NK-92 (cell line): Measurements from ENCODE around the gene ODAD3.
"Not testable (repeated sequence)": the region's sequence is repeated elsewhere in the genome, so short reads cannot be mapped to it uniquely, and the experiment has no call there.

Source experiments
- DNase-seq: peaks from one replicate; lab custom pipeline; 2025; ENCODE audit not compliant: unreplicated experiment; lab: John Stamatoyannopoulos, UW

ODAD3 gene

DNA sequence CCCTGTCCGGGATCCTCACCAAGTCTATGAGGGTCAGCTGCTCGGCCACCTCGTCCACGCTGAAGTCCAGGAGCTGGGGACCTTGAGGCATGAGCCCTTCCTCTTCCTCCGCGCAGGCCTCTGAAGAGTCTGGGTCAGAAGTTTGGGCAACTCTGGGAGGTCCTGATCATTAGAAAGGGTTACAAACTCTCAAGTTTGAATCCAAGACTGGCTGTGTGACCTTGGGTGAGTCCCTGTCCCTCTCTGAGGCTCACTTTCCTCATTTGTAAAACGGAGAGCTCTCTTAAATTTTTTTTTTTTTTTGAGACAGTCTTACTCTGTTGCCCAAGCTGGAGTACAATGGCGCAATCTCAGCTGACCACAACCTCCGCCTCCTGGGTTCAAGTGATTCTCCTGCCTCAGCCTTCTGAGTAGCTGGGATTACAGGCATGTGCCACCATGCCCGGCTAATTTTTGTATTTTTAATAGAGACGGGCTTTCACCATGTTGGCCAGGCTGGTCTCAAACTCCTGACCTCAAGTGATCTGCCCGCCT is 28.2 kb downstream of the ODAD3 start:
- not testable (repeated sequence) for DNase-seq

DNA sequence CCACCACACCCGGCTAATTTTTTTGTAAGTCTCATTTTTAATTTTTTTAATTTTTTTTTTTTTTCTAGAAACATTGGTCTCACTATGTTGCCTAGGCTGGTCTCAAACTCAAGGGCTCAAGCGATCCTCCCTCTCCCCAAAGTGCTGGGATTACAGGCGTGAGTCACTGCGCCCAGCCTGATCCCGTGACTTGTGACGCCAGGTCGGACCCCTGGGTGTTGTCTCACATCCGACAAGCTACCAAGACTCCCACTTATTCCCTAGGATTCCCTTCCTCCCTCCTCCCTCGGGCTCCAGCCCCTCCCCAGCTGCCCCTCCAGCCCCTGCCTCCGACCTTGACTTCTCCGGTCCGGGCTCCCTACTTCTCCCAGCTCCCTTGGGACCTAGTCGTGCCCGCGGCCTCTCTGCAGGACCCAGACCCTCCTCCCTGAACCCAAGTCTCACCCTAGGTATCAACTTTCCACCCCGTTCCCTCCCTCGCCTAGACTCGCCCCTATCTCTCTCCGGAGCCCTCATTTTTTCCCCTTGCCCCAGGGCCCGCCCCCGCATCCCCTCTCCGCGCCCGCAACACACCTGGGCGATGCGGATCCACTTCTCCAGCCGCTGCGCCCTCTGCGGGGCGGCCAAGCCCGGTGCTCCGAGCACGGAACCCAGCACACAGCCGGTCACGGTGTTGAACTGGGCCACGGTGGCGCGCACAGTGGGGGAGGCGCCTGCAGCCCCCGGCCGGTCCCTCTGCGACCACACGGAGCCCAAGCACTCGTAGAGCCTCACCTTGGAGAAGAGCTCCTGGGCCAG is 28.9 kb downstream of the ODAD3 start:
- no peak for DNase-seq

DNA sequence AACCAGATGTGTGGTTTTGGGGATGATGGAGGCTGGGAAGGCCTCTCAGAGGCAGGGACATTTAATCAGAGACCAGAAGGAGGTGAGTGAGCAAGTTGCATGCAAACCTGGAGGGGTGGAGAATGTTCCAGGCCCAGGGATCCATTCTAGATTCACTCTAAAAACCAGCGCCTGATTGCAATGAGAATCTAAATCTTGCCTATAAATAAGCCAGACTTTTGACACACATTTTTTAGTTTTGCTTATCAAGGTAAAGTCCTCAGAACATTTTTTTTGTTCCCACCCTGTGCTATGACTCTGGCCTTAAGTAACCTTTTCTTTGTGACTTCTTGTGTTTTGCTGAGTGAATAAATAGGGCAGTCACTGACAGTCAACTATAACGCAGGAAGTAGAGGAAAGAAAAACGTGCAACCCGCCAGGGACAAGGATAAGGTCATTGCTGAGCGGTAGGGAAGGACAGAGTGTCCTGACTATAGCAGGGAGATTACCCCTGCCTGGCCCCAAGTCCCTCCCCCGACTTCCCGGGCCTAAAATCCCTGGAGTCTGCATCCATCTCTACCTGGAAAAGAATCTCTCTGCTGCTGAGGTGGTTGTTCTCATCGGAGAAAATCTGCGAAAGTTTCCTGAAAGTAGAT is 30.2 kb downstream of the ODAD3 start:
- DNase-seq, result no peak

DNA sequence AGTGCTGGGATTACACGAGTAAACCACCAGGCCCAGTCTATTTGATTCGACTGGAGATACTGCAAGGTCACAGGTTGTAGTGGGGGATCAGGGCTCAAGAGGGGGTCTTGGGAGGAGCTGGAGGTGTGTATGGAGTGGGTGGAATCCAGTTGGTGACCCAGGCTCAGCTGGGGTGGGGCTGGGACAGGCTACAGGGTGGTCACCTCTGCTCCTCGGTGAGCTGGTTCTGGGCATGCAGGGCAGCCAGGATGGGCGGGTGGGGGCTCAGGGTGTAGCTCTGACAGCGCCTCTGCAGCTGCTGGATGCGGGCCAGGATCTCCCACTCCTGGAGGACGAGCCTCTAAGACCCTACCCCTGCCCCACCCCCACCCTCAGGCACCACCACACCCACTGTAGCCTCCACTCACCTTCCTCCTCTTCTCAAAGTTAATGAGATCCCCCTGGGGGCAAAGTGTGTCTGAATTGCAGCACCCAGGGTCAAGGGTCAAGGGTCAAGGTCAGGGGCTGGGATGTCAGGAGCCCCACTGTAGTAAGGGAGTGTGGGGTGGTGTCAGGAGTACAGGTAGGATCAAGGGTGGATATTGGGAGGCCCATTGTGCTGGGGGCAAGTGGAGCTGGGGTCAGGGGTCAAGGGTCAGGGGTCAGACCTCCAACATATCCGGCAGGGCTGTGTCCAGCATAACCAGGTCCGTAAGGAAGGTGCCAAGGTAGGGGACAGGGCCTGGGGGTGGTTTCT is 32.9 kb downstream of the ODAD3 start:
- no peak for DNase-seq

DNA sequence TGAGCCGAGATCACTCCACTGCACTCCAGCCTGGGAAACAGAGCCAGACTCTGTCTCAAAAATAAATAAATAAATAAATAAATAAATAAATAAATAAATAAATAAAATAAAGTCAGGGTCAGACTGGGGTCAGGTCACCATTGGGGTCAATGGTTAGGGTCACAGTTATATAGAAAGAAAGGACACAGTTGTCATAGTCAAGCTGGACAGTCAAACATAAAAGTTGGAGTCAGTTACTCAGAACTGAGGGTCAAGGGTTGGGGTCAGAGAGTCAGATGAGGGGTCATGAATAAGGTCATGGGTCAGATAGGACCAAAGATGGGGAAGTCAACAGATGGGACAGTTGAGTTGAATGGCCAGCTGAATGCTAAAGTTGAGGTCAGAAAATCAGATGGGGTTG is 34.1 kb downstream of the ODAD3 start:
- no peak for DNase-seq

DNA sequence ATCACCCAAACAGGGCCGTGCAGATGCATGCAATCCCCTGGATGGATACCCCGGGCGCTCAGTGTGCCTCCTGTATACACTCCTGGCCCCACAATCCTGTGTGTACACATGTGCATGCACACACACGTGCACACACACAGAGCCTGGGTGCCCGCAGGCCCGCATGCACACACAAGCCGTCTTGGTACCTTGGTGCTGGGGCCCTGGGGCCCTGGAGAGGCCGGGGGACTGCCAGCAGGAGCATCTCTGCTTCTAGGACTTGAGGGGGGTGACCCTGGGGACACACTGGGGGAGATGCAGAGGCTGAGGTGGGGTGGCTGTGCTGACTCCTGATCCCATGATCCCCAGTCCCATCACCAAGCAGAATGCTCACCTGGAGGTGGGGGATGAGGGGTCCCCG is 35.3 kb downstream of the ODAD3 start:
- no peak for DNase-seq

DNA sequence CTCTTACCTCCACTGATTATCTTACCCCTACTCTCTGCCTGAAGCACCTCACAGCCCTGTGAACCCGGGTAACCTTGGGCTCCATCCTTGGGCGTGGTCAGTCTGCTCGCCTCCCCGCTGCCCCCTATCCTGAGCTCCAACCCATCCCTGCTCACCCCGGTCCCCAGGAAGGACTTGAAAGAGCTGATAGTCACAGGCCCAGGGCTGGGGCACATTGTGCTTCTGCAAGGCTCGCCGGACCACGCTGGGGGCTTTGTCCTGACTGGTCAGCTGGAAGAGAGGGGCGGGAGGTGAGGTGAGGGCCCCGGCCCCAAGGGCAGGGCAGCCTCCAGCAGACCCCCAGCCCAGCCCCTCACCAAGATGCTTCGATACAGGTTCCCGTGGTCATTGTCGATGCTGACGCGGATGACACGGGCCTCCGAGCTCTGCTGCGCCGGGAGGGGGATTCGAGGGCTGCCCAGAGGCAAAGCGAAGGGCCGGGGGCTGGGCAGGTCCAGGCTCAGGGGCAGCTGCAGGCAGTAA is 37.8 kb downstream of the ODAD3 start:
- DNase-seq, result no peak

DNA sequence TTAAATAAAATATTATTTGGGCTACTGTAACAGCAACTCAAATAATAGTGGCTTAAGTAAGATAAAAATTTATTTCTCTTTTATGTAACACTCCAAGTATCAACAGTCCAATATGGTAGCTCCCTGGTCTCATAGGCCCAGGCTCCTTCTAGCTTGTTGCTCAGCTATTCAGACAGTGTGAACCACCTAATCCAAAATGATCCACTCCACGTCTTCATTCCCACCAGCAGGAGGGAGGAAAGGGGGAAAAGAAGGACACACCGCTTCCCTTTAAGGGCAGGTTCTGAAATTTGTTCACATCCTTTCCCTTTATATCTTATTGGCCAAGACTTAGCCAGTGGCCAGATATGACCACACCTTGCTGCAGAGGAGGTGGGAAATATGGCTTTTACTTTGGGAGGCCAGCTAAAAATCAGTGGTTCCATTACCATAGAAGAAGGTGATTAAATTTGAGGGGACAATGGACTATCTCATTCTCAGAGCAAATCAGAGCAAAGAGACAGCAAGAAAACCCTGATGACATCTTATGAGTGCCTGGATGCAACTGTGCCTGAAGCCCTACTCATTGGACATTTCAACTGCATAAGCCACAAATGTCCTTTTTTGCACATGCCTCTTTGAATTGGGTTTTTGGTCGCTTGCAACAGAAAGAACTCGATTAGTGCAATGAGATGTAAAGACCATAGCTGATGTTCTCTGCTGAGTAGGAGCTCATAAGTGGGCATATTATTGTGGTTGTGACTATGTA is 43.8 kb downstream of the ODAD3 start:
- no peak for DNase-seq

DNA sequence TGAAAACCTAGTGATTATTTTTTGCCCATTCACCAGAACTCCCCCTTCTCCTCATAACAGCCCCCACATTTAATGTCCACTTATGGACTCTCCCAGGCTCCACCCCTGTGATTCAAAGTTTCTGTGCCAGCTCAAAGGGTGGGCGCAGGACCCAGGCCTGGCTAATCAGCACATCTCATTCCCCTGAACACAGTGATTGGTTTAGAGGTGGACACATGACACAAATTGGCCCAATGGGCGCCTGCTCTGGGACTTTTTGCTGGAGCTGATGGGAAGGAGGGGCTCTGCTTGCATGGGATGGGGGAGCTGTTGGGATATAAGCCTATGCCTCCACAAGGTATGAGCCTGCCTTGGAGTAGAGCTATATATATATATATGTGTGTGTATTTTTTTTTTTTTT is 44.6 kb downstream of the ODAD3 start:
- no peak for DNase-seq

DNA sequence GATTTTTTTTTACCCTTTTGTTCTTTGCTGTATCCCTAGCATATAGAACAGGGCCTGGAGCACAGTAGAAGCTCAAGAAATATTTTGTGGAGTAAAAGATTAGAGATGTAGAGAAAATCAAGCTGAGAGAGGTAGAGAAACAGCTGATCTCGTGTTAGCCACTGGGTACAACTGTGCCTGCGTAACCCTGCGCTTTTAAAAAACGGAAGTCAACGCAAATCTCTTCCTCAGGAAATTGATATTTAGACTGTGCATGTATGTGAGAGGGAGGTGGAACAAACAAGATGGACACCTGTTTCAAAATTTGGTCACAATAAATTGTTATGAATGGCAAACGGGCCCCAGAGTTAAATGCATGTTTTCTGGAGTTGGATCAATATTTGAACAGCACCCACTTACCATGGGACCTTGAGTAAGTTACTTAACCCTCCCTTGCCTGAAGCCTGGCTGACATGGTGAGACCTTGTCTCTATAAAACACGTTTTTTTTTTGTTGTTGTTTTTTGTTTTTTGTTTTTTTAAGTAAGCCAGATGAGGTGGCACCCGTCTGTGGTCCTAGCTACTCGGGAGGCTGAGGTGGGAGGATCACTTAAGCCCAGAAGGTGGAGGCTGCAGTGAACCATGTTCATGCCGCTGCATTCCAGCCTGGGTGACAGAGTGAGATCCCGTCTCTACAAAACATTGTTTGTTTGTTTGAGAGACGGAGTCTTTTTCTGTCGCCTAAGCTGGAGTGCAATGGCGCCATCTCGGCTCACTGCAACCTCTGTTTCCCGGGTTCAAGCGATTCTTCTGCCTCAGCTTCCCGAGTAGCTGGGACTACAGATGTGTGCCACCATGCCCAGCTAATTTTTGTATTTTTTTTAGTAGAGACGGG is 47.5 kb downstream of the ODAD3 start:
- no peak for DNase-seq

DNA sequence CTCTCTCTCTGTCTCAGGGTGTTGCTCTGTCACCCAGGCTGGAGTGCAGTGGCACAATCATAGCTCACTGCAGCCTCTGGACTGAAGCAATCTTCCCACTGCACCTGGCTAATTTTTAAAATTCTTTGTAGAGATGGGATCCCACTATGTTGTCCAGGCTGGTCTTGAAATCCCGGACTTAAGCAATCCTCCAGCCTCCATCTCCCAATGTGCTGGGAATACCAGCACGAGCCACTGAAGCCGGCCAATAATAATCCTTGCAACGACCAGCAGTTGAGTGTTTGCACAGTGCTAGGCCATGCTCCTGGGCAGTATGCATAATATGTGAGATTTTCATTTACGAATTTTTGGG is 50.2 kb downstream of the ODAD3 start:
- no peak for DNase-seq

DNA sequence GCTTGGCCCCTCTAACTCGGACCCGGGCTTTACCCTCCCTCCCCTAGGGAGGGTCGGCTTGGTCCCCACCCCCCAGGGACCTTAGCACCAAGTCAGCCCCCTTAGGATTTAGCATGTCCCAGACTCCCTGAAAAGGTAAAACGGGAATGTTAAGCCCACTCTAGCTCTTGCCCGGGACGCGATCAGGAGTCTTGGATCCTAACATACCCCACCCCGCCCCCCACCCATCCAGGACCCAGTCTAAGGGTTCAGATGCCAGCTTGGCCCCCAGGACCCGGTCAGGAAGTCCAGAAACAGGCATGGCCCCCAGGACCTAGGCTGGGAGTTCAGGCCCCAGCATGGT is 51.2 kb downstream of the ODAD3 start:
- no peak for DNase-seq

DNA sequence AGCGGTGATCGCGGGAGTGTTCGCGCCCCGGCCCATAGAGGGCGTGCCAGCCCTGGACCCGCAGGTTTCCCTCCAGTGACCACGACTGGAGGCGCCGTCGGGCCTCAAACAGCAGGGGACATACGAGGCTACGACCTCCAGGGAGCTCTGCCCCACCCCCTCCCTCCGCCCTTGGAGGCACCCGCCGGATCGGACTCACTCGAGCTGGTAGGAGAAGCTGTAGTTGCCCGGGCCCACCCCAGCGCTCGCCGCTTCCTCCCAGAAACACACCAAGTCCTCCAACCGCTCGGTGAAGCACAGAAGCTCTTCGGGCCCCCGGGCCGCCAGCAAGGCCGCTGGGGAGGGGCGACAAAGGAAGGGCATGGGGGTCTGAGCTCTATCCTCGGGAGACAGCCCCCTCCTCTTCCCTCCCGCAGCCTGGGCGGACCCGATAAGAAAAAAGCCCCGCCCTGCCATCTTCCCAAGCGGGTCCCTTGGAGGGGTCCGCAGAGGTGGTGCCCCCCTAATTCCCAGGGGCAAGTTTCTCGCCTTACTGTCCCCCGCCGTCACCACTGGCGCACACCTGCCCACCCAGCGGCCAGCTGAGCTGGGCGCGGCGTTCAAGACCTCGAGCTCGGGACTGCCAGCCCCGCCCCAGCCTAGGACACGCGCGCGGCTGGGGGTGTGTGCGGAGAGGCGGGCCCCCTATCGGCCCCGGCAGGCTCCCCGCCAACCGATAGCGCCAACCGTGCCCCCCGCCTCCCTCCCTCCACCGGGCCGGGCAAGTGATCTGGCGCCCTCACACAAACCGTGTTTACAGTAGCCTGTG is 51.8 kb downstream of the ODAD3 start:
- DNase-seq, result no peak

DNA sequence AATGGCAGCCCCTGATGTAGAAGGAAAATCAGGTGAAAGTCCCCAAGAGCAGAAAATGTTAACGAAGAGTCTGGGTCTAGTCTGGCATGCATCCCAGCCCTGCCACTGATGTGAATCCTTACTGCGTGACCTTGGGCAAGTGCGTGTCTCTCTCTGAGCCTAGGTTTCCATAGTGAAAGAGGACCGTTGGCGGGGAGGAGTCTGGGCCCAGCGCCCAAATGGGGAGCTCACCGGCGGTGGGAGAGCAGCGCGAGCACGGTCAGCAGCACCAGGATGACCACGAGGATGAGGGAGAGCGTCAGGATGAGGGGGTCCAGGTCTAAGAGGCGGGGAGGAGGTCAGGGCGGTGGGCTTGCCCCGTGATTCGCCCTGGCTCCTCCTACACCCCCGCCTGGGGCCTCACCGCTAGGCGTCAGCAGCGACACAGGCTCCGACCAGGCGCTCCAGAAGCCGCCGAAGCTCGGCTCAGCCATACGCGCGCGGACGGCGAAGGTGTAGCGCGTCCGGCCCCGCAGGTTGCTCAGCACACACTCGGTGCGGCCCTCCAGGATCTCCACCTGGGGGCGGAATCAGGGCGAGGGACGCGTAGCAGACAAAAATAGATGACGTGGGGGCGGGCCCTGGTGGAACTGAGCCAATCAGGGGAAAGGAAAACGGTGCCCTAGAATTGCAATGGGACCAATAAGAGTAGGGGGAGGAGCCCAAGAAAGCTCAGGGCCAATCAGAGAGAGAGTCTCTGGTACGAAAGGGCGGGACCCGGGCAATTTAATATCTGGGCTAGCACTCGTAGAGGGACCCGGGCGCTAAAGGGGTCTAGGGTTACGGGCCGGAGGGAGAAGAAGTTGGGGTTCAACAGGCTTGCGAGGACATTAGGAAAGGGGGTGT is 54.0 kb downstream of the ODAD3 start:
- DNase-seq, result peak; percentile 87

DNA sequence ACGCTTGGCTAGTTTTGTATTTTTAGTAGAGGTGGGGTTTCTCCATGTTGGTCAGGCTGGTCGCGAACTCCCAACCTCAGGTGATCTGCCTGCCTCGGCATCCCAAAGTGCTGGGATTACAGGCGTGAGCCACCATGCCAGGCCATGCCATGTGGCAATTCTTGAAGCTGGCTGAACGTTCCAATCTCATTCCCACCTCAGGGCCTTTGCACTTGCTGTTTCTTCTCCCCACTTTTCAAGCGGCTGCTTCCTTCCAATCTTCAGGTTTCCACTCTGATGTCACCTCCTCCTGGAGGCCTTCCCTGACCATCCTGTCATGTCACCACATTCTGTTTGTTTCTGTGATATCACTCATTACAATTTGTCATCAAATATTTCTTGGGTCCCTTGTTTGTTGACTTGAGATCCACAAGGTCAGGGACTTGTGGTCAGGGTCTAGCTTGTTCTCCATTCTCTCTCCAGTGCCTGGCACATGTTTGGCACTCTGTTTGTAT is 55.0 kb downstream of the ODAD3 start:
- DNase-seq, result no peak

DNA sequence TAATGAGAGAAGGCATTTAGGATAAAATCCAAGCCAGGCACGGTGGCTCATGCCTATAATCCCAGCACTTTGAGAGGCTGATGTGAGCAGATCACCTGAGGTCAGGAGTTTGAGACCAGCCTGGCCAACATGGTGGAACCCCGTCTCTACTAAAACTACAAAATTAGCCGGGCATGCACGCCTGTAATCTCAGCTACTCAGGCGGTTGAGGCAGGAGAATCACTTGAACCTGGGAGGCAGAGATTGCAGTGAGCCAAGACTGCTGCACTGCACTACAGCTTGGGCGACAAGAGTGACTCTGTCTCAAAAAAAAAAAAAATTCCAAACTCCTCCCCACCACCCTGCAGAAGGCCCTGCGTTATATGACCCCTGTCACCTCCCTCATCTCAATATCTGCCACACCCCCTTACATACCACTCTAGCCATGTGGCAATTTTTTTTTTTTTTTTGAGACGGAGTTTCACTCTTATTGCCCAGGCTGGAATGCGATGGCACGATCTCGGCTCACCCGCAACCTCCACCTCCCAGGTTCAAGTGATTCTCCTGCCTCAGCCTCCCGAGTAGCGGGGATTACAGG is 55.6 kb downstream of the ODAD3 start:
- DNase-seq, result not testable (repeated sequence)

DNA sequence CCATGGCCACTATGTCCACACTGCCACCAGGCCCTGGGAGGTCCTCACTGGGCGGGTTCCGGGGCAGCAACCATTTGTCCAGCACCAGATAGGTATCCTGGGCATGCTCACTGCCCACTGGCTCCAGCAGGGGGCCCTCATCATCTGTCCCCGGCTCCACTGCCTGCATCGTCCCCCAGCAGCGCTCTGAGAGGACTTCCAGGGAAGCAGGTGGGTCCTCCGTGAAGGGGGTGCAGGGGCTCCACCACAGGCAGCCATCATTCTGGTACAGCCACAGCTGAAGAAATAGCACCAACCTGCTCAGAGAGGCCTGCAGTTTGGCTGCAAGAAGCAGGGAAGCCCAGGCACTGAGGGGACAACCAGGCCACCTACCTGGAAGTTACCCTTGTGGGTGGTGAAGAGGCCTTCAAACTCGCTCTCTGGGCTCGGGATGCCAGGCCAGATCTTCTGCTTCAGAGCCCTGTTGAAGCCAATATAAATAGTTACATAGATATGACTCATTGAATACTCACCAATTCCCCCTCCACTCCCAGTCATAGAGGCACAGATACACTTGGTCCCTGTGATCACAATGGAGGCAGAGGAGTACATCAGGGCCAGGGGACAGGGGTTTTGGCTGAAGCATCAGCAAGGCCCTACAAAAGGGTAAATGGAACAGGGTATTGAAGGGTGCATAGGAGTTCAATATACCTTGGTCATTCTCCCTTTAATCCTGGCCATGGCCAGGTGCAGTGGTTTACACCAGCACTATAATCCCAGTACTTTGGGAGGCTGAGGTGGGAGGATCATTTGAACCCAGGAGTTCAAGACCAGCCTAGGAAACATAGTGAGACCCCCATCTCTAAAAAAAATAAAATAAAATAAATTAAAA is 56.4 kb downstream of the ODAD3 start:
- DNase-seq, result no peak
